SK-N-SH (cell line): ENCODE data around the gene FIGN. TPM values are rescaled to one million over a fixed set of nuclear protein-coding genes. Genes with fewer than 3 reads are reported as not detected.

Source experiments
- CTCF ChIA-PET: fragments of 300-600, 350-600 bp; formaldehyde crosslinking; extraction: SDS; loops from one replicate; lab custom pipeline; 2021; lab: Yijun Ruan, JAX
- POLR2A ChIA-PET: fragments of 350-600 bp; sonication (Branson Sonifier 250); formaldehyde crosslinking; extraction: SDS; loops from one replicate; lab custom pipeline; 2020; ENCODE audit warnings: antibody characterized with exemption, inconsistent platforms; lab: Yijun Ruan, JAX
- DNase-seq: peaks from one replicate; pipeline ENCODE4 v3.0.0; 2012
- H2AFZ ChIP-seq: fragments of 200-600 bp; sonication (generic); 2 replicates; pipeline ENCODE4 v1.8.1; 2016; ENCODE audit warnings: antibody characterized with exemption, mild to moderate bottlenecking, low read depth
- H3F3A ChIP-seq: fragments of 200-600 bp; sonication (generic); replicated peaks from 2 replicates; pipeline ENCODE3; 2016; ENCODE audit warnings: antibody characterized with exemption, mild to moderate bottlenecking; ENCODE audit not compliant: insufficient read depth
- H3K27ac ChIP-seq, 2 experiments: fragments of 200-500 bp in 1 of 2; fragments of 200-600 bp in 1 of 2; sonication (Bioruptor generic) in 1 of 2; sonication (generic), shearing (Covaris generic) in 1 of 2; 2 replicates each; pipeline versions ENCODE4 v1.5.1 to v1.6.1; 2014 to 2016; ENCODE audit warnings: low read depth in 2 of 2, inconsistent platforms in 1 of 2, low read length in 1 of 2, mild to moderate bottlenecking in 1 of 2, mixed read lengths in 1 of 2
- H3K27me3 ChIP-seq: fragments of 200-600 bp; sonication (generic), shearing (Covaris generic); 2 replicates; pipeline ENCODE4 v1.6.1; 2016; ENCODE audit warnings: mixed run types; ENCODE audit not compliant: insufficient read depth
- H3K36me3 ChIP-seq, 2 experiments: fragments of 200-500 bp in 1 of 2; fragments of 200-600 bp in 1 of 2; sonication (Bioruptor generic) in 1 of 2; sonication (generic) in 1 of 2; replicated peaks in 1 of 2; 2 replicates each; pipeline versions ENCODE3 to v1.5.1; 2014 to 2016; ENCODE audit warnings: low read length in 1 of 2, mild to moderate bottlenecking in 1 of 2; ENCODE audit not compliant: insufficient read depth in 2 of 2, control insufficient read depth in 1 of 2
- H3K4me1 ChIP-seq, 2 experiments: fragments of 200-500 bp in 1 of 2; fragments of 200-600 bp in 1 of 2; sonication (Bioruptor generic) in 1 of 2; sonication (generic), shearing (Covaris generic) in 1 of 2; 2 replicates each; pipeline versions ENCODE4 v1.5.1 to v1.6.1; 2014 to 2016; ENCODE audit warnings: low read depth in 1 of 2, low read length in 1 of 2, mixed run types in 1 of 2; ENCODE audit not compliant: insufficient read depth in 2 of 2, control insufficient read depth in 1 of 2
- H3K4me2 ChIP-seq: fragments of 200-600 bp; sonication (generic), shearing (Covaris generic); 2 replicates; pipeline ENCODE4 v1.6.1; 2017; ENCODE audit warnings: mixed run types
- H3K4me3 ChIP-seq, 2 experiments: fragments of 200-500 bp in 1 of 2; fragments of 200-600 bp in 1 of 2; sonication (Bioruptor generic) in 1 of 2; sonication (generic), shearing (Covaris generic) in 1 of 2; 2 replicates each; pipeline versions ENCODE4 v1.5.1 to v1.8.1; 2014 to 2016; ENCODE audit warnings: low read depth in 2 of 2, inconsistent platforms in 1 of 2, low read length in 1 of 2, mild to moderate bottlenecking in 1 of 2, mixed read lengths in 1 of 2, moderate library complexity in 1 of 2
- H3K79me2 ChIP-seq: fragments of 200-600 bp; sonication (generic); 2 replicates; pipeline ENCODE4 v1.8.1; 2017; ENCODE audit warnings: mild to moderate bottlenecking; ENCODE audit not compliant: insufficient read depth
- H3K9ac ChIP-seq: fragments of 200-600 bp; sonication (generic); 2 replicates; pipeline ENCODE4 v1.6.1; 2017; ENCODE audit warnings: mixed run types
- H3K9me2 ChIP-seq: fragments of 200-600 bp; sonication (generic); 2 replicates; pipeline ENCODE4 v1.6.1; 2017; ENCODE audit warnings: mixed run types
- H3K9me3 ChIP-seq: fragments of 200-600 bp; sonication (generic); 2 replicates; pipeline ENCODE4 v1.6.1; 2017; ENCODE audit warnings: mixed run types, mild to moderate bottlenecking, moderate library complexity
- H4K20me1 ChIP-seq: fragments of 200-600 bp; sonication (generic); 2 replicates; pipeline ENCODE4 v1.6.1; 2017; ENCODE audit warnings: mild to moderate bottlenecking, mixed run types; ENCODE audit not compliant: insufficient read depth
- EP300 ChIP-seq, 2 experiments: IDR thresholded peaks; 2 replicates each; pipeline versions ENCODE4 v1.4.0 to v1.6.1; 2012; ENCODE audit warnings: borderline replicate concordance in 1 of 2, low read depth in 1 of 2, low read length in 1 of 2
- FOSL2 ChIP-seq: IDR thresholded peaks from 2 replicates; pipeline ENCODE4 v1.4.0; 2012; ENCODE audit warnings: low read depth, mild to moderate bottlenecking, moderate library complexity, borderline replicate concordance
- GABPA ChIP-seq: IDR thresholded peaks from 2 replicates; pipeline ENCODE4 v1.4.0; 2012; ENCODE audit warnings: low read depth, mild to moderate bottlenecking
- JUND ChIP-seq: IDR thresholded peaks from 2 replicates; pipeline ENCODE4 v1.4.0; 2012
- NRF1 ChIP-seq: IDR thresholded peaks from 2 replicates; pipeline ENCODE4 v1.6.1; 2012; ENCODE audit warnings: low read depth, mild to moderate bottlenecking, low read length
- TCF12 ChIP-seq: IDR thresholded peaks from 2 replicates; pipeline ENCODE4 v1.4.0; 2012
- TEAD4 ChIP-seq: IDR thresholded peaks from 2 replicates; pipeline ENCODE4 v1.4.0; 2012; ENCODE audit warnings: mild to moderate bottlenecking, borderline replicate concordance; ENCODE audit not compliant: insufficient read depth
- YY1 ChIP-seq: IDR thresholded peaks from 2 replicates; pipeline ENCODE4 v1.4.0; 2012; ENCODE audit warnings: low read depth, mild to moderate bottlenecking
- WGBS: methylation state at CpG from one replicate; pipeline ENCODE4 v1.1.6; 2017; ENCODE audit warnings: low lambda C conversion rate; 5-methylcytosine and 5-hydroxymethylcytosine counted together
- polyA plus RNA-seq, 3 experiments: library from polyadenylated mRNA; depleted of rRNA; stranded (reverse); fragments of >200 nt; gene quantifications; 2 replicates each; pipeline ENCODE4 v1.2.3, GENCODE V29; 2012
- TF ChIP-seq, protein P1 (sequence below): fragments of 200-600 bp; sonication (generic); IDR thresholded peaks from 2 replicates; pipeline ENCODE4 v1.6.1; 2017; ENCODE audit warnings: antibody characterized with exemption, mild to moderate bottlenecking, moderate library complexity
- TF ChIP-seq, protein P2 (sequence below): IDR thresholded peaks from 2 replicates; pipeline ENCODE4 v1.4.0; 2012; ENCODE audit warnings: low read depth, borderline replicate concordance
- TF ChIP-seq, protein P3 (sequence below): fragments of 150-350 bp; IDR thresholded peaks from 2 replicates; pipeline ENCODE4 v1.6.1; 2016; ENCODE audit warnings: mild to moderate bottlenecking, low read depth, low read length

The FIGN gene
- polyA plus RNA-seq, 1 of the 3 experiments (the other 2 are of a cell fraction) = 0.74 TPM

DNA sequence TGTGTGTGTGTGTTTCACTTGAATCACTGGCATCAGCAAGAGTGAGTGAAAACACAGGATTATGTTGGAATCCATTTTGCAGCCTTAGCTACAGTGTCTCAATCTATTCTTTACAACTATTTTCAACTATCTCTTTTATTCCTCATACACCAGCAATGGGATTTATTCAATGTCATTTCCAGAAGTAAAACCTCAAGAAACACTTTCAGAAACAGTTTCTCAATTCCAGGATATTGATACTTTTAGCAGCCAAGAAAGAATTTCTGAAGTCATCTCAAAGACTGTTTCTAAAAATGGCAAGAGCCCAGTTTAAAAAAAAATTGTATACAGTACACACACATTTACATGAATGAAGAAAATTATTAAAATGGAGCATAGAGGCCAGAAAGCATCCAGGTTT, 171.6 kb downstream of the FIGN start (continued):
- TF ChIP-seq GABPA (no peak), EP300 (IDR thresholded peaks at IDR 0.05; ENCODE audit: borderline replicate concordance in 1 of 2, low read depth in 1 of 2, low read length in 1 of 2) (no peak), TEAD4 (no peak), JUND (no peak), TCF12 (no peak)
- TF ChIP-seq, protein P1, sequence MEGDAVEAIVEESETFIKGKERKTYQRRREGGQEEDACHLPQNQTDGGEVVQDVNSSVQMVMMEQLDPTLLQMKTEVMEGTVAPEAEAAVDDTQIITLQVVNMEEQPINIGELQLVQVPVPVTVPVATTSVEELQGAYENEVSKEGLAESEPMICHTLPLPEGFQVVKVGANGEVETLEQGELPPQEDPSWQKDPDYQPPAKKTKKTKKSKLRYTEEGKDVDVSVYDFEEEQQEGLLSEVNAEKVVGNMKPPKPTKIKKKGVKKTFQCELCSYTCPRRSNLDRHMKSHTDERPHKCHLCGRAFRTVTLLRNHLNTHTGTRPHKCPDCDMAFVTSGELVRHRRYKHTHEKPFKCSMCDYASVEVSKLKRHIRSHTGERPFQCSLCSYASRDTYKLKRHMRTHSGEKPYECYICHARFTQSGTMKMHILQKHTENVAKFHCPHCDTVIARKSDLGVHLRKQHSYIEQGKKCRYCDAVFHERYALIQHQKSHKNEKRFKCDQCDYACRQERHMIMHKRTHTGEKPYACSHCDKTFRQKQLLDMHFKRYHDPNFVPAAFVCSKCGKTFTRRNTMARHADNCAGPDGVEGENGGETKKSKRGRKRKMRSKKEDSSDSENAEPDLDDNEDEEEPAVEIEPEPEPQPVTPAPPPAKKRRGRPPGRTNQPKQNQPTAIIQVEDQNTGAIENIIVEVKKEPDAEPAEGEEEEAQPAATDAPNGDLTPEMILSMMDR = no peak
- TF ChIP-seq, protein P2, sequence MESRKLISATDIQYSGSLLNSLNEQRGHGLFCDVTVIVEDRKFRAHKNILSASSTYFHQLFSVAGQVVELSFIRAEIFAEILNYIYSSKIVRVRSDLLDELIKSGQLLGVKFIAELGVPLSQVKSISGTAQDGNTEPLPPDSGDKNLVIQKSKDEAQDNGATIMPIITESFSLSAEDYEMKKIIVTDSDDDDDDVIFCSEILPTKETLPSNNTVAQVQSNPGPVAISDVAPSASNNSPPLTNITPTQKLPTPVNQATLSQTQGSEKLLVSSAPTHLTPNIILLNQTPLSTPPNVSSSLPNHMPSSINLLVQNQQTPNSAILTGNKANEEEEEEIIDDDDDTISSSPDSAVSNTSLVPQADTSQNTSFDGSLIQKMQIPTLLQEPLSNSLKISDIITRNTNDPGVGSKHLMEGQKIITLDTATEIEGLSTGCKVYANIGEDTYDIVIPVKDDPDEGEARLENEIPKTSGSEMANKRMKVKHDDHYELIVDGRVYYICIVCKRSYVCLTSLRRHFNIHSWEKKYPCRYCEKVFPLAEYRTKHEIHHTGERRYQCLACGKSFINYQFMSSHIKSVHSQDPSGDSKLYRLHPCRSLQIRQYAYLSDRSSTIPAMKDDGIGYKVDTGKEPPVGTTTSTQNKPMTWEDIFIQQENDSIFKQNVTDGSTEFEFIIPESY = no peak

DNA sequence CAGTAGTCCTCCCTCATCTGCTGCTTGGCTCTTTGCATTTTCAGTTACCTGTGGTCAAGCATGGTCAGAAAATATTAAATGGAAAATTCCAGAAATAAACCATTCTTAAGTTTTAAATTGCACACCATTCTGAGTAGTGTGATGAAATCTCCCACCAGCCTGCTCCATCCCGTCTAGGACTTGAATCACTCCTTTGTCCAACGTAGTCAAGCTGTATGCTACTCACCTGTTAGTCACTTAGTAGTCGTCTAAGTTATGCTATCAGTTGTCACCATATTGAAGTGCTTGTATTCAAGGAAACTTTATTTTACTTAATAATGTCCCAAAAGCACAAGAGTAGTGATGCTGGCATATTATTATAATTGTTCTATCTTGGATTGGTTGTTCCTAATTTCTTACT, 172.5 kb downstream of the FIGN start:
- H4K20me1 ChIP-seq = no peaks in the 10 kb centered on the region
- H2AFZ ChIP-seq = no peak overlapping the region
- 67% methylated on average over 3 of the region's 3 CpGs for WGBS
- H3K9ac ChIP-seq = no peak overlapping the region
- DNase-seq = no peak
- POLR2A ChIA-PET = no interaction called here
- no peak overlapping the region for H3K4me3 ChIP-seq
- no peaks in the 10 kb centered on the region for H3K27me3 ChIP-seq
- H3K79me2 ChIP-seq = no peaks in the 10 kb centered on the region
- H3K9me3 ChIP-seq = no peaks in the 10 kb centered on the region
- no peak overlapping the region for H3K27ac ChIP-seq
- no peaks in the 10 kb centered on the region for H3K4me1 ChIP-seq
- H3K9me2 ChIP-seq = no peaks in the 10 kb centered on the region
- no peaks in the 10 kb centered on the region for H3K36me3 ChIP-seq
- TF ChIP-seq FOSL2 (no peak), NRF1 (no peak), EP300 (IDR thresholded peaks at IDR 0.05; ENCODE audit: borderline replicate concordance in 1 of 2, low read depth in 1 of 2, low read length in 1 of 2) (no peak), YY1 (no peak)
- TF ChIP-seq, protein P3, sequence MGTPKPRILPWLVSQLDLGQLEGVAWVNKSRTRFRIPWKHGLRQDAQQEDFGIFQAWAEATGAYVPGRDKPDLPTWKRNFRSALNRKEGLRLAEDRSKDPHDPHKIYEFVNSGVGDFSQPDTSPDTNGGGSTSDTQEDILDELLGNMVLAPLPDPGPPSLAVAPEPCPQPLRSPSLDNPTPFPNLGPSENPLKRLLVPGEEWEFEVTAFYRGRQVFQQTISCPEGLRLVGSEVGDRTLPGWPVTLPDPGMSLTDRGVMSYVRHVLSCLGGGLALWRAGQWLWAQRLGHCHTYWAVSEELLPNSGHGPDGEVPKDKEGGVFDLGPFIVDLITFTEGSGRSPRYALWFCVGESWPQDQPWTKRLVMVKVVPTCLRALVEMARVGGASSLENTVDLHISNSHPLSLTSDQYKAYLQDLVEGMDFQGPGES = no peak
- CTCF ChIA-PET = interaction anchor here (0.6 kb wide), 1 partner anchor 997 kb away, joined by 3 read pairs; no protein-coding TSS in a partner anchor
- no peak overlapping the region for H3K4me2 ChIP-seq
- no peaks in the 10 kb centered on the region for H3F3A ChIP-seq
